Measurements from ENCODE around the gene CBFA2T3. TPM values are rescaled to one million over a fixed set of nuclear protein-coding genes. Genes with fewer than 3 reads are reported as not detected.

Gene CBFA2T3
- total and polyA plus RNA-seq, 8 donors: 3.8 to 10.4 (median 5.4) TPM

DNA sequence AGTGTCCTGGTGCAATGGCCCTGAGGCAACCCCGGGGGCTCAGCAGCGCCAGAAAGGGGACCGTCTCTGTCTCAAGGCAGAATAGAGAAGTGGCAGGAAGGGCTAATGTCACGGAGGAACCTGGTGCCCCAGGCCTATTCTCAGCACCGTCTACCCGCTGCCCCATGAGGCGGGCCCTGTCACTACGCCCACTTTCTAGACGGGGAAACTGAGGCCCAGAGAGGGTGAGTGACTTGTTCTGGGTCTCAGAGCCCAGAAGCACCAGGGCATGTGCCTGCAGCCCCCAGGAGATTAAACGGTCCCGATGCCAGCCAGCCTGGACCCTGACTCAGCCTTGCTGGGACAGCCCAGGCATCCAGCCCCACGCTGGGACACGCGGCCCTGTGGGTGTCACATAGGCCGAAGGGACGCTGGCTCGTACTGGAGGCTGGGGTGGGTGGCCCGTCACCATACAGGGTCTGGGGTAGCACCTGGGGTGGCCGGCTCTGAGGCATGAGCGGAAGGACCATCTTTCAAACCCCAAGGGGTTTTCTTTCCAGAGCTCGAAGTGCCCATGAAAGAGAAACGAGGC, 70.4 kb downstream of the CBFA2T3 start:
- DNase-seq: no peak
- peaks cover 0 to 4% of the 10 kb centered on the region in 2 donors for H3K4me1 ChIP-seq
- intact Hi-C loops (cut with DNase I): no loop called here
- no peak overlapping the region for H3K4me3 ChIP-seq
- H3K27ac ChIP-seq: no peak overlapping the region
- no peaks in the 10 kb centered on the region for H3K9me3 ChIP-seq
- no peaks in the 10 kb centered on the region for H3K36me3 ChIP-seq
- TF ChIP-seq, protein P1, sequence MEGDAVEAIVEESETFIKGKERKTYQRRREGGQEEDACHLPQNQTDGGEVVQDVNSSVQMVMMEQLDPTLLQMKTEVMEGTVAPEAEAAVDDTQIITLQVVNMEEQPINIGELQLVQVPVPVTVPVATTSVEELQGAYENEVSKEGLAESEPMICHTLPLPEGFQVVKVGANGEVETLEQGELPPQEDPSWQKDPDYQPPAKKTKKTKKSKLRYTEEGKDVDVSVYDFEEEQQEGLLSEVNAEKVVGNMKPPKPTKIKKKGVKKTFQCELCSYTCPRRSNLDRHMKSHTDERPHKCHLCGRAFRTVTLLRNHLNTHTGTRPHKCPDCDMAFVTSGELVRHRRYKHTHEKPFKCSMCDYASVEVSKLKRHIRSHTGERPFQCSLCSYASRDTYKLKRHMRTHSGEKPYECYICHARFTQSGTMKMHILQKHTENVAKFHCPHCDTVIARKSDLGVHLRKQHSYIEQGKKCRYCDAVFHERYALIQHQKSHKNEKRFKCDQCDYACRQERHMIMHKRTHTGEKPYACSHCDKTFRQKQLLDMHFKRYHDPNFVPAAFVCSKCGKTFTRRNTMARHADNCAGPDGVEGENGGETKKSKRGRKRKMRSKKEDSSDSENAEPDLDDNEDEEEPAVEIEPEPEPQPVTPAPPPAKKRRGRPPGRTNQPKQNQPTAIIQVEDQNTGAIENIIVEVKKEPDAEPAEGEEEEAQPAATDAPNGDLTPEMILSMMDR (IDR thresholded peaks at IDR 0.05): no peak
- no peak for ATAC-seq
- peaks cover 0 to 8% of the 10 kb centered on the region in 2 donors for H3K27me3 ChIP-seq

DNA sequence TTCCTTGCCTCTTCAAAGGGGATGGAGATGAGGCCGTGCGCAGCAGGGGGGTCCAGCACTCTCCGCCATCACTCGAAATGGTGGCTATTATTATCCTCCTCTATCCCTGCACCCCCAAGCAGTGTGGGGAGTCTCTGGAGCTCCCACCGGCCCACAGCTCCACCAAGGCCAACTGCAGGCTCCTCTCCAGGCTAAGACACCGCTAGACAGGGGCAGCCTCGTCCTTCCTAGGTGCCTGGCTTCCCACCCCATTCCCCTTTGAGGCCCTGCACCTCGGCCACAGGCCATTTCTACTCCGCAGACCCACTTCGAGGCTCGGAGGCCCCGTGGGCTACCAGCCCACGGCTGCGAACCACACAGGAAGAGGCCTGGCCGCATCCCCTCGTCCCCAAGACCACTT, 71.0 kb downstream of the CBFA2T3 start:
- Histone ChIP-seq H3K27ac (no peak overlapping the region), H3K27me3 (peaks cover 0 to 2% of the 10 kb centered on the region in 2 donors), H3K4me3 (no peak overlapping the region), H3K36me3 (peaks cover 0 to 3% of the 10 kb centered on the region in 2 donors), H3K4me1 (peaks cover 0 to 4% of the 10 kb centered on the region in 2 donors), H3K9me3 (no peaks in the 10 kb centered on the region)
- DNase-seq (no peak), ATAC-seq (no peak)
- intact Hi-C loops (cut with DNase I): no loop called here
- TF ChIP-seq, protein P1 (IDR thresholded peaks at IDR 0.05): no peak

DNA sequence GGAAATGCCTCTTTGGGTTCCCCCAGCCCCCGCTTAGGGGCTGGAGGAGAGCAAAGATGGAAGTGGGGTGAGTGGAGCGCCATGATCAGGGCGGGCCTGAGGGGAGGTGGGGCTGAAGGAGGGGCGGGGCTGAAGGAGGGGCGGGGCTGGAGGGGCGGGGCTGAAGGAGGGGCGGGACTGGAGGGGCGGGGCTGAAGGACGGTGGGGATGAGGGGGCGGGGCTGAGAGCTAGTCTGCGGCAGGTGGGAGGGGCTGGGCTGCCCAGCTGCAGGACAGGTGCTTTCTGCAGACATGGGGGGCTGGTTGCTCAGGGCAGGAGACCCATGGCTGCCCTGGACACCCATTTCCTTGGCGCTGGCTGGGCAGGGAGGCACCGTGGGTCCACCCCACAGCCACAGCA, 71.4 kb downstream of the CBFA2T3 start:
- no peak overlapping the region for H3K4me3 ChIP-seq
- TF ChIP-seq, protein P1 (IDR thresholded peaks at IDR 0.05): no peak
- no peaks in the 10 kb centered on the region for H3K9me3 ChIP-seq
- H3K4me1 ChIP-seq: peaks cover 0 to under 1% of the 10 kb centered on the region in 2 donors
- no peak overlapping the region for H3K27ac ChIP-seq
- DNase-seq: no peak
- peaks cover 0 to 8% of the 10 kb centered on the region in 2 donors for H3K36me3 ChIP-seq
- ATAC-seq: no peak
- intact Hi-C loops (cut with DNase I): no loop called here
- H3K27me3 ChIP-seq: no peaks in the 10 kb centered on the region

DNA sequence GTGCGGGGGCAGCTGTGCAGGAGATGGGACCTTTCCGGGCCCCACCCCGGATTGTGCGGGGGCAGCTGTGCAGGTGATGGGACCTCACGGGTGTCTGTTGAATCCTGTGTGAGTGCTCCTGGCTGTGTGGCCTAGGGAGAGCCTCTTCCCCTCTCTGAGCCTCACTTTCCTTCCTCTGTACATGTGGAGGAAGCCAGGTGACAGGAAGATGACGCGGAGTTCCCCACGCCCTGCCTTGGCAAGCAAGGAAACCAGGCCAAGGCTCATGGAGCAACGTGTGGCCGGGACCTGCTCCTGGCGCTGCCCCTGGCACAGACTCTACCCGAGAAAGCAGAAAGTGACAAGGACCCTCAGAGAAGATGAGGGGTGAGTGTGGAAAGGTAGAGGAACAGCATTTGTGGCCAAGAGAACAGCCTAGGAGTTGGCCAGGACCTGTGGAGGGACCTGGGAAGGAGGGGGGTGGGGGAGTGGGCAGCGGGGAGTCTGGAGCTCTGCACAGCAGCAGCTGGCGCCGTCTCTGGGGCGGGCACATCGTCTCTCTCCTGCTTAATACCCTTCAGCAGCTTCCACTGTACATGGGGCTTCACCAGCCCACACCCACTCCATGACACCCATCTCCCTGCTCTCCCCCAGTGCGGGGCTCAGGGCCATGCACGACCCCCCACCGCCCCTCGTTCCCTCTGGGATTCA, 72.2 kb downstream of the CBFA2T3 start:
- no peaks in the 10 kb centered on the region for H3K9me3 ChIP-seq
- ATAC-seq (no peak), DNase-seq (no peak)
- no peak overlapping the region for H3K27ac ChIP-seq
- TF ChIP-seq, protein P1 (IDR thresholded peaks at IDR 0.05): no peak
- no peaks in the 10 kb centered on the region for H3K4me1 ChIP-seq
- H3K4me3 ChIP-seq: no peak overlapping the region
- intact Hi-C loops (cut with DNase I): no loop called here
- peaks cover 0 to 15% of the 10 kb centered on the region in 2 donors for H3K36me3 ChIP-seq
- no peaks in the 10 kb centered on the region for H3K27me3 ChIP-seq

DNA sequence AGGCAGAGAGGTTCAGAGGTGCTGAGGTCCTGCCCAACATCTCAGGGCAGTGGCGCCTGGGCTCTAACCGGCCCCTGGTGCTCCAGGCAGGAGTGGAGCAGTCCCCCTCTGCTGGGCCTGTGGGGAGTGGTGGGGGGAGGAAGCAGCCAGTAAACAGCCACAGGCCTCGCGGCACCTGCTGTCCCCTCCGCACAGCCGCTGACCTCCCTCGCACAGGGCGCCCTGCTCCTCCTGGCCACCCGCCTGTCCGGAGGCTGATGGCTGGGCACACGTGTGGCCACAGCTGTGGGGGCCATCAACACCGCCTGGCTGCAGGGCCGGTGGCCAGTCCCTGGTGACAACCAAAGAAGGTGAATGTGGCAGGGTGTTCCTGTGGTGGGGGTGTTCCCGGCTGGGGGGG, 73.7 kb downstream of the CBFA2T3 start:
- intact Hi-C loops (cut with DNase I): no loop called here
- Histone ChIP-seq H3K36me3 (peaks cover 0 to 22% of the 10 kb centered on the region in 2 donors), H3K4me1 (no peaks in the 10 kb centered on the region), H3K9me3 (no peaks in the 10 kb centered on the region), H3K27ac (no peak overlapping the region), H3K4me3 (no peak overlapping the region), H3K27me3 (no peaks in the 10 kb centered on the region)
- no peak for DNase-seq
- TF ChIP-seq, protein P1 (IDR thresholded peaks at IDR 0.05): no peak
- no peak for ATAC-seq
